ENCODE measurements around the gene WDR86.

Gene WDR86

DNA sequence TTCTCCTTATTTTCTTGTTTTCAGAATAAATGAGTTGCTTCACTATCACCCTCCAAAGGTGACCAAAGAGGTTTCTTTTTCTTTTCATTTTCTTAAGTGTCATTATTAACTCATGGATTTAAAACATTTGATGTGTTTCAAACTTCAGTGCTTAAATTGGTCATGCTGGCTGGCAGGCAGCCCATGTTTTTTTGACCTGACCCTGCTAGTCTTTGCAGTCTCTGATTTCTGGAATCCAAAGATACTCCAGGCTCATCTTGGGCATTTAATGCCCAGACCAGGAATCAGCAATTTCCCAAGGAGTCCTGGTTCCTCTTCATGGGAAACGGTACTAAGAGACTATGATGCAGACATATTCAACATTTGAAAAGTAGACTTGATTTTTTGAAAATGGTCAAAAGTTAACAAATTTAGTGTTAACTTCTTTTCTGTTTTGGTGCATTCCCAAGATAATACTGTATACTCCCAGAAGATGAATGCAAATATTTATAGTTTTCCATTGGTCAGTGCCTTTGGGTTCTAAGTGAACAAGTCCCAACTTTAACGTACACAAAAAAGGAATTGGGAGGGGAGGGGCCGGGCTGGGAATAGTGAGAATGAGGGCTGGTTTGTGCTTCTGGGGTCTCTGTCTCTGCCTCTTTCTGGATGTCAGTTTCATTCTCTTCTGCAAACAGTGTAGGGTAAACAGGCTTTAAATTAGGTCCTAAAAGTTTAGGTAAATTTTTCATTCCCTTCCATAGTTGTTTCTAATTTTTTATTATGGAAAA is 48.5 kb downstream of the WDR86 start:
- Histone ChIP-seq H3K4me3 (replicated peaks; ENCODE audit: insufficient read depth, low read length) (no peak overlapping the region), H3K27ac (replicated peaks) (no peak overlapping the region), H3K27me3 (ENCODE audit: insufficient read depth, poor library complexity, severe bottlenecking) (no peaks in the 10 kb centered on the region)
- DNase-seq (ENCODE audit: low read depth in 1 of 2, low spot score in 1 of 2) = no peak
- TF ChIP-seq POLR2AphosphoS5 (IDR thresholded peaks at IDR 0.05; ENCODE audit: low read depth) = no peak
- TF ChIP-seq, protein P1, sequence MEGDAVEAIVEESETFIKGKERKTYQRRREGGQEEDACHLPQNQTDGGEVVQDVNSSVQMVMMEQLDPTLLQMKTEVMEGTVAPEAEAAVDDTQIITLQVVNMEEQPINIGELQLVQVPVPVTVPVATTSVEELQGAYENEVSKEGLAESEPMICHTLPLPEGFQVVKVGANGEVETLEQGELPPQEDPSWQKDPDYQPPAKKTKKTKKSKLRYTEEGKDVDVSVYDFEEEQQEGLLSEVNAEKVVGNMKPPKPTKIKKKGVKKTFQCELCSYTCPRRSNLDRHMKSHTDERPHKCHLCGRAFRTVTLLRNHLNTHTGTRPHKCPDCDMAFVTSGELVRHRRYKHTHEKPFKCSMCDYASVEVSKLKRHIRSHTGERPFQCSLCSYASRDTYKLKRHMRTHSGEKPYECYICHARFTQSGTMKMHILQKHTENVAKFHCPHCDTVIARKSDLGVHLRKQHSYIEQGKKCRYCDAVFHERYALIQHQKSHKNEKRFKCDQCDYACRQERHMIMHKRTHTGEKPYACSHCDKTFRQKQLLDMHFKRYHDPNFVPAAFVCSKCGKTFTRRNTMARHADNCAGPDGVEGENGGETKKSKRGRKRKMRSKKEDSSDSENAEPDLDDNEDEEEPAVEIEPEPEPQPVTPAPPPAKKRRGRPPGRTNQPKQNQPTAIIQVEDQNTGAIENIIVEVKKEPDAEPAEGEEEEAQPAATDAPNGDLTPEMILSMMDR (IDR thresholded peaks at IDR 0.05; ENCODE audit: insufficient read depth, low read length) = no peak
- TF ChIP-seq SPI1 (IDR thresholded peaks at IDR 0.05; ENCODE audit: borderline replicate concordance, low read depth) = no peak
- TF ChIP-seq, protein P2, sequence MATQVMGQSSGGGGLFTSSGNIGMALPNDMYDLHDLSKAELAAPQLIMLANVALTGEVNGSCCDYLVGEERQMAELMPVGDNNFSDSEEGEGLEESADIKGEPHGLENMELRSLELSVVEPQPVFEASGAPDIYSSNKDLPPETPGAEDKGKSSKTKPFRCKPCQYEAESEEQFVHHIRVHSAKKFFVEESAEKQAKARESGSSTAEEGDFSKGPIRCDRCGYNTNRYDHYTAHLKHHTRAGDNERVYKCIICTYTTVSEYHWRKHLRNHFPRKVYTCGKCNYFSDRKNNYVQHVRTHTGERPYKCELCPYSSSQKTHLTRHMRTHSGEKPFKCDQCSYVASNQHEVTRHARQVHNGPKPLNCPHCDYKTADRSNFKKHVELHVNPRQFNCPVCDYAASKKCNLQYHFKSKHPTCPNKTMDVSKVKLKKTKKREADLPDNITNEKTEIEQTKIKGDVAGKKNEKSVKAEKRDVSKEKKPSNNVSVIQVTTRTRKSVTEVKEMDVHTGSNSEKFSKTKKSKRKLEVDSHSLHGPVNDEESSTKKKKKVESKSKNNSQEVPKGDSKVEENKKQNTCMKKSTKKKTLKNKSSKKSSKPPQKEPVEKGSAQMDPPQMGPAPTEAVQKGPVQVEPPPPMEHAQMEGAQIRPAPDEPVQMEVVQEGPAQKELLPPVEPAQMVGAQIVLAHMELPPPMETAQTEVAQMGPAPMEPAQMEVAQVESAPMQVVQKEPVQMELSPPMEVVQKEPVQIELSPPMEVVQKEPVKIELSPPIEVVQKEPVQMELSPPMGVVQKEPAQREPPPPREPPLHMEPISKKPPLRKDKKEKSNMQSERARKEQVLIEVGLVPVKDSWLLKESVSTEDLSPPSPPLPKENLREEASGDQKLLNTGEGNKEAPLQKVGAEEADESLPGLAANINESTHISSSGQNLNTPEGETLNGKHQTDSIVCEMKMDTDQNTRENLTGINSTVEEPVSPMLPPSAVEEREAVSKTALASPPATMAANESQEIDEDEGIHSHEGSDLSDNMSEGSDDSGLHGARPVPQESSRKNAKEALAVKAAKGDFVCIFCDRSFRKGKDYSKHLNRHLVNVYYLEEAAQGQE (IDR thresholded peaks at IDR 0.05; ENCODE audit: insufficient replicate concordance, low read depth) = no peak
- no peak for TF ChIP-seq GABPA (IDR thresholded peaks at IDR 0.05; ENCODE audit: low read depth)

DNA sequence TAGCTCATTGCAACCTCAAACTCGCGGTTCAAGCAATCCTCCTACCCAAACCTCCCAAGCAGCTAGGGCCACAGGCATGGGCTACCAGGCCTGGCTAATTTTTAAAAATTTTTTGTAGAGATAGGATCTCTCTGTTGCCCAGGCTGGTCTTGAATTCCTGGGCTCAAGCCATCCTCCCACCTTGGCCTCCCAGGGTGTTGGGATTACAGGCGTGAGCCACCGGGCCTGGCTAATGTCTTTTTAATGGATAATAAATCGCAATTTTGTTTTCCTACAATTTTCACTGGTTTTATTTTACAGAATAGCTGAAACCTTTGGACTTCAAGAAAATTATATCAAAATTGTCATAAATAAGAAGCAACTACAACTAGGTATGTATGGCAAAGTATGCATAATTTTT is 57.3 kb downstream of the WDR86 start:
- no peaks in the 10 kb centered on the region for H3K27me3 ChIP-seq (ENCODE audit: insufficient read depth, poor library complexity, severe bottlenecking)
- TF ChIP-seq, protein P2 (IDR thresholded peaks at IDR 0.05; ENCODE audit: insufficient replicate concordance, low read depth) = no peak
- TF ChIP-seq GABPA (IDR thresholded peaks at IDR 0.05; ENCODE audit: low read depth) (no peak), POLR2AphosphoS5 (IDR thresholded peaks at IDR 0.05; ENCODE audit: low read depth) (no peak), SPI1 (IDR thresholded peaks at IDR 0.05; ENCODE audit: borderline replicate concordance, low read depth) (no peak)
- TF ChIP-seq, protein P1 (IDR thresholded peaks at IDR 0.05; ENCODE audit: insufficient read depth, low read length) = no peak
- H3K4me3 ChIP-seq (replicated peaks; ENCODE audit: insufficient read depth, low read length) = no peak overlapping the region
- peak overlapping the region; percentile 48 for H3K27ac ChIP-seq (replicated peaks)
- no peak for DNase-seq (ENCODE audit: low read depth in 1 of 2, low spot score in 1 of 2)

DNA sequence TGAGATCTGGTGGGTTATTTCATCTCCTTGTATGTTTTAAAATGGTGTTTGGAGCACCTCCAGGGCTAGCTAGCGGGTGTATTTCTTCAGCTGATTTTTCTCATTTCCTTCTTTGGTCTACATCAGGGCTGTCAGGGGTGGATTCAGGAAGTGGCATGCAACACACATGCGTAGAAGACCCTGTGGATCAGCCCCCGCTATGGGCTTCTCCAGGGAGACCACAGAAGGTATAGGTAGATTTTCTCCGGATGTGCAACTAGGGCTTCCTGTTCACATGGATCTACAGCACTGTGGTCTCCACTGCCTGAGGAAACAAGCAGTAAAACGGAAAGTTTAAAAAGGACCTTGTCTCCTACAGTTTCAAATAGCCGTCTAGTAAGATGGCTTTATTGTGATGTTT is 57.9 kb downstream of the WDR86 start:
- Histone ChIP-seq H3K27me3 (ENCODE audit: insufficient read depth, poor library complexity, severe bottlenecking) (no peaks in the 10 kb centered on the region), H3K27ac (replicated peaks) (peak overlapping the region; percentile 48), H3K4me3 (replicated peaks; ENCODE audit: insufficient read depth, low read length) (no peak overlapping the region)
- peak in 1 of 2 experiments; percentile 63 for DNase-seq (ENCODE audit: low read depth in 1 of 2, low spot score in 1 of 2)
- TF ChIP-seq SPI1 (IDR thresholded peaks at IDR 0.05; ENCODE audit: borderline replicate concordance, low read depth) (peak; percentile 77), POLR2AphosphoS5 (IDR thresholded peaks at IDR 0.05; ENCODE audit: low read depth) (0 out of 2 replicates have a peak, but pooled peaks have one; percentile 19), GABPA (IDR thresholded peaks at IDR 0.05; ENCODE audit: low read depth) (no peak)
- TF ChIP-seq, protein P1 (IDR thresholded peaks at IDR 0.05; ENCODE audit: insufficient read depth, low read length) = no peak
- TF ChIP-seq, protein P2 (IDR thresholded peaks at IDR 0.05; ENCODE audit: insufficient replicate concordance, low read depth) = no peak

Measured in HL-60 (cell line).